BLaER1 (cell line): ENCODE measurements around the gene SLC25A21.
"Not testable (repeated sequence)": the region's sequence is repeated elsewhere in the genome, so short reads cannot be mapped to it uniquely, and the experiment has no call there.

Experiments
- H3K27ac ChIP-seq: shearing (Covaris generic); formaldehyde crosslinking; 2 replicates; pipeline ENCODE4 v1.8.1; 2022
- H3K27me3 ChIP-seq: shearing (Covaris generic); formaldehyde crosslinking; 2 replicates; pipeline ENCODE4 v1.8.1; 2022
- H3K36me3 ChIP-seq: shearing (Covaris generic); formaldehyde crosslinking; 2 replicates; pipeline ENCODE4 v1.8.1; 2022
- H3K4me1 ChIP-seq: shearing (Covaris generic); formaldehyde crosslinking; 2 replicates; pipeline ENCODE4 v1.8.1; 2022
- H3K4me2 ChIP-seq: shearing (Covaris generic); formaldehyde crosslinking; 2 replicates; pipeline ENCODE4 v1.8.1; 2022
- H3K4me3 ChIP-seq: shearing (Covaris generic); formaldehyde crosslinking; 2 replicates; pipeline ENCODE4 v1.8.1; 2022
- H3K9ac ChIP-seq: shearing (Covaris generic); formaldehyde crosslinking; 2 replicates; pipeline ENCODE4 v1.8.1; 2022
- H3K9me3 ChIP-seq: shearing (Covaris generic); formaldehyde crosslinking; 2 replicates; pipeline ENCODE4 v1.8.1; 2022
- H4K20me1 ChIP-seq: shearing (Covaris generic); formaldehyde crosslinking; 2 replicates; pipeline ENCODE4 v1.8.1; 2022
- Cebpa-rat ChIP-seq: shearing (Covaris generic); IDR thresholded peaks from 2 replicates; pipeline ENCODE4 v1.8.1; 2022

Gene SLC25A21

DNA sequence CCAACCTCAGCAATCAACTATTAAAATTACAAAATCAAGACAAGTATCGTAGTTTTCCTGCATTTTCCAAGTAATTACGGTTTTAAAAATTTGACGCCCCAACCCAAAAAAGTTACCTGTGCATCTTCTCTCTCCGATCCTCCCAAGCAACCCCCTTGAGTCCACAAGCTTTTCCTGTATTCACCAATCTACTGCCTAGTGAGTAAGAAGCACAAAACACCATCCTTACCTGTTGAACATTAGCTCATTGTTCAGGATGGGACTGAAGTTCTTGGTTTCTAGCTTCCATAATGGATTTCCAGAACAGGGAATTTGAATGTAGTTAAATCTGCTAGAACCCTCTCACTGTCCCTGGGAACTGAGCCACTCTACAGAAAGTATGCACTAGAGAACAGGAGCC lies 348.8 kb downstream of the SLC25A21 start:
- Histone ChIP-seq H4K20me1 (no peaks in the 10 kb centered on the region), H3K36me3 (no peaks in the 10 kb centered on the region), H3K9ac (no peak overlapping the region), H3K4me2 (no peak overlapping the region), H3K4me1 (peaks cover 38% of the 10 kb centered on the region), H3K4me3 (no peak overlapping the region), H3K27ac (no peak overlapping the region), H3K9me3 (no peaks in the 10 kb centered on the region), H3K27me3 (no peaks in the 10 kb centered on the region)
- TF ChIP-seq Cebpa-rat = no peak

DNA sequence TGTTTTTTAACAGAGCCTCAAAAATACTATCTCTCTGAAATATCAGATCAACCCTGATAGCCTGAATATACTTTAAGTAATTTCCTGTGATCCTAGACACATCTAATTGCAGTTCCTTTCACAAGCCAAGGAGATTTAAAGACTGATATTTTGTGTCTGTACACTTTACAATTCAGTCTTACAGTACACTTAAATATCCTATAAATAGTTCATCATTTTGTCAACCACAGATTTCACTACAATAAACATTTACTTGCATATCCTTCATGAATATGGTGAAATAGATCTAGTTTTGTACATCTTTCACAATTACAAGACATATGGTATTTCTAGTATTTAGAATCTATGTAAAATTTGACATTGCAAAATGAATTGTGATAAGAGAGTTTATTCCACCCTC lies 349.7 kb downstream of the SLC25A21 start:
- no peak overlapping the region for H3K4me2 ChIP-seq
- no peaks in the 10 kb centered on the region for H4K20me1 ChIP-seq
- H3K27me3 ChIP-seq = no peaks in the 10 kb centered on the region
- no peaks in the 10 kb centered on the region for H3K36me3 ChIP-seq
- H3K27ac ChIP-seq = no peak overlapping the region
- no peaks in the 10 kb centered on the region for H3K9me3 ChIP-seq
- no peak overlapping the region for H3K9ac ChIP-seq
- no peak for TF ChIP-seq Cebpa-rat
- H3K4me3 ChIP-seq = no peak overlapping the region
- H3K4me1 ChIP-seq = peaks cover 48% of the 10 kb centered on the region

DNA sequence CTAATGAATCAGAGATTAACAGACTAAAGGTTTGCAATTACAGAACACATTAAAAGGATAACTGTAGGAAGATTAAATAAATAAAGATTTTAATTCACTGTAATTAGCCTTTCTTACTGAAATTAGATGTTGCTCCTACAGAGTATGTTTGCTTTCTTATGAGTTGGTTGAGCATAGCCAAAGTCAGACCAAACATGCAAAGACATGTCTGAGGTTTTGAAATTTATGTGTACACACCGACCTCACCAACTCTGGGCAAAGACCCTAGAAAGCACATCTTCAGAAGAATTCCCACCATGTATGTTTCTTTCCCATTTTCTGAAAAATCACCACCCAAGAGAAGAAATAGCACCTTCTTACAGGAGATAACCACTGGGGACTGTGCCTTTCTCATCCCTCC lies 351.5 kb downstream of the SLC25A21 start:
- Histone ChIP-seq H4K20me1 (no peaks in the 10 kb centered on the region), H3K4me1 (peaks cover 66% of the 10 kb centered on the region), H3K4me3 (no peak overlapping the region), H3K9ac (no peak overlapping the region), H3K4me2 (peak overlapping the region; percentile 74), H3K36me3 (no peaks in the 10 kb centered on the region), H3K27me3 (no peaks in the 10 kb centered on the region), H3K27ac (no peak overlapping the region), H3K9me3 (no peaks in the 10 kb centered on the region)
- TF ChIP-seq Cebpa-rat = no peak

DNA sequence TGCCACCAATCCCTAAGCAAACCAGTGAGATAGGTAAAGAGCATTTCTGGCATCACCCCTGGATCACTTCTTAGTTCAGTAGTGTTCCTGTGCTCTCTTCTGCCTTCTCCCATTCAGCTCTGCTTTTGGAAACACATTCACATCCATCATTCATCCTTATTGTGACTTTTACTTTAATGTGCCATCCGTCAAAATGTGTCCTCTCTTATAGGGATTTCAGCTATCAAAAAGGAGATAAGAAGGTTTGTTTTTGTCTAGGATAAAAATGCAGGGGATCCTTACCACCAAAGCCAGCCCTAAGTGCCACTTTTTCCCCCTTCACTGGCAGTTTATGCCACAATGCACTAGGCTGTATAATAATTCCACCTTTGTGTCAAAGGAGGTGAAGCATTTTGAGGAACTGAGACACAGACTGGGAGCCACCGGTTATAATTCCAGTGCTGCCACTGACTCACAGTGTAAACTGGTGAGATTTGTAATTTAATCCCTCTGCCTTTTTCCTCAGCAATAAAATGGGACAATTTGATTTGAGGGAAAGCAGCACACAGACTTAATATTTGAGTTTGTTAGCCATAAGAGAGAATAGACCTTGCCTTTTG lies 352.2 kb downstream of the SLC25A21 start:
- H3K4me3 ChIP-seq = no peak overlapping the region
- peaks cover 67% of the 10 kb centered on the region for H3K4me1 ChIP-seq
- no peak overlapping the region for H3K9ac ChIP-seq
- no peaks in the 10 kb centered on the region for H3K36me3 ChIP-seq
- no peak for TF ChIP-seq Cebpa-rat
- peak overlapping the region; percentile 74 for H3K4me2 ChIP-seq
- H3K9me3 ChIP-seq = no peaks in the 10 kb centered on the region
- no peaks in the 10 kb centered on the region for H3K27me3 ChIP-seq
- H4K20me1 ChIP-seq = no peaks in the 10 kb centered on the region
- no peak overlapping the region for H3K27ac ChIP-seq

DNA sequence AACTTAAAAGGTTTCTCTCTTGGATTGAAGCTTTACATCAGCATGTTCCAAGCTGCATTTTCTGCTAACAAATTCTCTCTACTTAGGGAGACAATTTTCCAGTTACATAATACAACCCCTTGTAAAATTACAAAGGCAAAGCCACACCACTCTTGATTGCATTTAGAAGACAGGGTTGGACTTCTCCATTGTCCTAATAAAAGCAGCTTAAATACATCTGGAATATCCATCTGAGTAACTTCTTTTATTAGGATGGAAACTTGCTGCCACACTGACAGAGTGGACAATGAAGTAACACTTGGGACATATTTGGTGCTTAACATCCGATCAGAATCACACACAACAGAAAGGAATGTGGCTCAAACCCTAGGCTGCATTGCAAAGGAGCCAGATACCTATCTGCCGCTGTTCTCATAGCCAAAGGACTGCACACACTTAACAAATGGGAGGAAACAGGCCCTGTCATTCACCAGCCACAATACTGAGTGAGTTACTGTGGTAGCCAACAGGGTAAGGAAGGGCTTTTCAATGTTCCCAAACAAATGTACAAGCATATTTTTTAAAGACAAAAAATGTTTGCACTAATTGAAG lies 353.5 kb downstream of the SLC25A21 start:
- H3K4me2 ChIP-seq = peak overlapping the region; percentile 74

DNA sequence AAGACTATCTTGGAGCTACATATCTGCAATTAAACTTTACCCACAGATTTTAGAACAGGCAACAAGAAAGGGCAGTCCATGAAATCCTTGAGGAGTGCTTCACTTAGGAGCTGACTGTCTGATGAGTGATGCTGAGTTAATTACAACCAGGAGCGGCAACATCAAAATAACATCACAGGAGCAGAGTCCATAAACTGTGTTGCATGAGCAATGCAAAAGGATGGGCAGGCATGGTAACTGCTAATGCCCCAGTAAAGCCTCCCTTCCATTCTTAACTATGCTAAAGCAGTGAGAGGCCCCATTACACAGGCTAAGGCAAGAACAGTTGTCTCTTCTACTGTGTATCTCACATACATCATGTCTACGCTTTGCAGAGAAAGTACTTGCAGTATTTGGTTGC lies 354.2 kb downstream of the SLC25A21 start:
- Histone ChIP-seq H3K4me3 (no peak overlapping the region), H3K27me3 (no peaks in the 10 kb centered on the region), H3K4me2 (peak overlapping the region; percentile 74), H3K9ac (0 out of 2 replicates have a peak overlapping the region, but pooled peaks have one; percentile 5), H3K27ac (no peak overlapping the region; the same call in 1 of the 2 replicates), H3K9me3 (no peaks in the 10 kb centered on the region), H3K4me1 (peaks cover 67% of the 10 kb centered on the region), H3K36me3 (no peaks in the 10 kb centered on the region), H4K20me1 (no peaks in the 10 kb centered on the region)
- no peak for TF ChIP-seq Cebpa-rat

More for the DNA sequence above, 353.5 kb downstream of the SLC25A21 start:
- TF ChIP-seq Cebpa-rat = no peak; the same call in 1 of the 2 replicates
- Histone ChIP-seq H3K4me1 (peaks cover 67% of the 10 kb centered on the region), H3K36me3 (no peaks in the 10 kb centered on the region), H3K4me3 (peak overlapping the region; percentile 4; the same call in 1 of the 2 replicates), H3K9ac (0 out of 2 replicates have a peak overlapping the region, but pooled peaks have one; percentile 40), H3K27ac (peak overlapping the region; percentile 54), H3K27me3 (no peaks in the 10 kb centered on the region), H4K20me1 (no peaks in the 10 kb centered on the region), H3K9me3 (no peaks in the 10 kb centered on the region)

DNA sequence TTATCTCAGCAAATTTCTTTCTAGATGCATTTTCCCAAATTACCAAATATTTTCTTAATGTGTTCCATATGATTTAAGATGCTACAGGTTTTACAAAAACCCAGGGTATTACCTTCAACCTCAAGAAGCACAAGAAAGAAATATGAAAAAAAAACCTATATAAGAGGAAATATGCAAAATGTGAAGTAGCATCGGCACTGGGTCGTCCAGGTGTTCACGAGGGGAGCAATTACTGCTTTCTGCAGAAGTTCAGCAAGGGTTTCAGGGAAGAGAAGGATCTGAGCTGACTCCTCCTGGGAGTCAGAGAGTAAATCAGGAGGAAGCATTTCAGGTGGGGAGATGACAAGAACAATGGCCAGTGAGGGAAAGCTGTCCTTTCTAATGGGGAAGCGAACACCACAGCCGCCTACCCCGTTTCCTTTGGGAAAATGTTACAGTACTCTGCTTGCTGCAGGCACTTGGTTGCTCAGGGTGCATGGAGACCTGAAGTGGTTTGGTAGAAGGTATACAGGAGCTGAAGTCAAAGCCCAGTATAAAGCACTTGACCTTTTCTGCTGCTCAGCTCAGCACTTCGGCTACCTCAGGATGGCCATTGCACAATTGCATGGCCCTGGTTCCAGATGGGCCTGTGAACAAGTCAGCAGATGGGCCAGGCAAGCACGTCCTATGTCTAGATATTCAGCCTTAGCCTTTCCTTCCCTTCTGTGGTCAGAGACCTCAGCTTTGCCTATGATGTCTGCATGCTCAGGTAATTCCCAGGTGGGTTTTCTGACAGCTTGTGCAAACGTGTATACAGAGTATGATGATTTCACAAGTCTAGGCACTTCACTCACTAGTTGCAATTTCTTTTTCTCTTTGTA lies 355.1 kb downstream of the SLC25A21 start:
- Histone ChIP-seq H3K9me3 (no peaks in the 10 kb centered on the region), H3K27ac (no peak overlapping the region), H3K36me3 (no peaks in the 10 kb centered on the region), H4K20me1 (no peaks in the 10 kb centered on the region), H3K9ac (no peak overlapping the region), H3K4me3 (no peak overlapping the region), H3K4me1 (peaks cover 65% of the 10 kb centered on the region), H3K4me2 (peak overlapping the region; percentile 74), H3K27me3 (no peaks in the 10 kb centered on the region)
- TF ChIP-seq Cebpa-rat = 0 out of 2 replicates have a peak, but pooled peaks have one; percentile 32

DNA sequence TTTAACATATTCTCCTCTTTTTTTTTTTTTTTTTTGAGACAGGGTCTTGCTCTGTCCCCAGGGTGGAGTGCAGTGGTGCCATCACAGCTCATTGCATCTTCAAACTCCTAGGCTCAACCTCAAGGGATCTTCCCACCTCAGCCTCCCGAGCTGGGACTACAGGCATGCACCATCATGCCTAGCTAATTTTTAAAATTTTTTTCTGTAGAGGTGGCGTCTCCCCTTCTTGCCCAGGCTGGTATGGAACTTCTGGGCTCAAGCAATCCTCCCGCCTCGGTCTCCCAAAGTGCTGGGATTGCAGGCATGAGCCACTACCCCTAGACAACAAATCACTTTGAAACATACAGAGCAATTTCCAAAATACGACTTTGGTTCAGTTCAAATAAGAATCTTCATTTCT lies 355.9 kb downstream of the SLC25A21 start:
- H3K4me2 ChIP-seq = peak overlapping the region; percentile 37
- TF ChIP-seq Cebpa-rat = no peak
- no peaks in the 10 kb centered on the region for H4K20me1 ChIP-seq
- H3K4me3 ChIP-seq = no peak overlapping the region
- H3K9ac ChIP-seq = no peak overlapping the region
- peaks cover 57% of the 10 kb centered on the region for H3K4me1 ChIP-seq
- H3K27me3 ChIP-seq = no peaks in the 10 kb centered on the region
- no peaks in the 10 kb centered on the region for H3K9me3 ChIP-seq
- no peak overlapping the region for H3K27ac ChIP-seq
- no peaks in the 10 kb centered on the region for H3K36me3 ChIP-seq

DNA sequence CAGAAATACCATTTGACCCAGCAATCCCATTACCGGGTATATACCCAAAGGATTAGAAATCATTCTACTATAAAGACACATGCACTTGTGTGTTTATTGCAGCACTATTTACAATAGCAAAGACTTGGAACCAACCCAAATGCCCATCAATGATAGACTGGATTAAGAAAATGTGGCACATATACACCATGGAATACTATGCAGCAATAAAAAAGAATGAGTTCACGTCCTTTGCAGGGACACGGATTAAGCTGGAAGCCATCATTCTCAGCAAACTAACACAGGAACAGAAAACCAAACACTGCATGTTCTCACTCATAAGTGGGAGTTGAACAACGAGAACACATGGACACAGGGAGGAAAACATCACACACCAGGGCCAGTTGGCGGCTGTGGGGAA lies 357.6 kb downstream of the SLC25A21 start:
- not testable (repeated sequence) for H3K4me3 ChIP-seq, H3K9me3 ChIP-seq, H4K20me1 ChIP-seq, H3K27me3 ChIP-seq, H3K27ac ChIP-seq, H3K4me2 ChIP-seq, H3K36me3 ChIP-seq, H3K9ac ChIP-seq
- H3K4me1 ChIP-seq = peaks cover 40% of the 10 kb centered on the region

DNA sequence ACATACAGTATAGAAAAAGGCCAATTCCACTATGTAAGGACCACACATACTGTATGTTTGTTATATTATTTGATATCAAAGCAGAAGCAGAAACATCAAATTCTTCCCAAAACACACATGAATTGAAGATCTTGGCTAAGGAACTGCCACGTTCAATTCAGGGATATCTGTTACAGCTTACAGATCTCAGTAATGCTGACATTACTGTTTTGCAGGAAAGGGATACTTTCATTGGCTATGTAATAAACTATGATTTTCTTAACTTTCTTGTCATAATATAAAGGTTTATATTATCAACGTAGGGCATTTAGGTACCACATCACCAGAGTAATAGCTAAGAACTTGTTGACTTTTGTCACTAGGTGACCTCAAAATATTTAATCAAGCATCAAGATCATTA lies 362.2 kb downstream of the SLC25A21 start:
- Histone ChIP-seq H3K9me3 (no peaks in the 10 kb centered on the region), H3K4me2 (no peak overlapping the region), H3K27ac (no peak overlapping the region), H4K20me1 (no peaks in the 10 kb centered on the region), H3K27me3 (no peaks in the 10 kb centered on the region), H3K4me3 (no peak overlapping the region), H3K36me3 (no peaks in the 10 kb centered on the region), H3K4me1 (no peaks in the 10 kb centered on the region), H3K9ac (no peak overlapping the region)
- TF ChIP-seq Cebpa-rat = no peak
